GM19035 (cell line): ENCODE results near the gene CACNA1D.
"Not testable (repeated sequence)": the region's sequence is repeated elsewhere in the genome, so short reads cannot be mapped to it uniquely, and the experiment has no call there.

Experiments used
- ATAC-seq: cut with Tn5 transposase; IDR thresholded peaks from one replicate; pipeline ENCODE4 v1.9.1; 2021; ENCODE audit not compliant: unreplicated experiment

Gene CACNA1D

GRCh38 chr3:53646723-53647122, 152.3 kb downstream of the CACNA1D start:
- ATAC-seq, result no peak

- no peak for ATAC-seq
Measured at GRCh38 chr3:53649816-53650215, 155.4 kb downstream of the CACNA1D start.

GRCh38 chr3:53650424-53650823, 156.0 kb downstream of the CACNA1D start:
- ATAC-seq, result peak; percentile 83

GRCh38 chr3:53650928-53651661, 156.7 kb downstream of the CACNA1D start:
- no peak for ATAC-seq

GRCh38 chr3:53651927-53652326, 157.5 kb downstream of the CACNA1D start:
- no peak for ATAC-seq

- ATAC-seq, result no peak
Measured at GRCh38 chr3:53657651-53658050, 163.2 kb downstream of the CACNA1D start.

GRCh38 chr3:53658613-53659193, 164.3 kb downstream of the CACNA1D start:
- no peak for ATAC-seq

- no peak for ATAC-seq
Measured at GRCh38 chr3:53659996-53660395, 165.6 kb downstream of the CACNA1D start.

- no peak for ATAC-seq
Measured at GRCh38 chr3:53661480-53661879, 167.1 kb downstream of the CACNA1D start.

- ATAC-seq, result not testable (repeated sequence)
Measured at GRCh38 chr3:53664812-53665211, 170.4 kb downstream of the CACNA1D start.

- no peak for ATAC-seq
Measured at GRCh38 chr3:53665608-53666425, 171.4 kb downstream of the CACNA1D start.

- ATAC-seq, result no peak
Measured at GRCh38 chr3:53668872-53669271, 174.5 kb downstream of the CACNA1D start.

- ATAC-seq, result no peak
Measured at GRCh38 chr3:53670721-53671120, 176.3 kb downstream of the CACNA1D start.

- no peak for ATAC-seq
Measured at GRCh38 chr3:53671192-53671960, 177.0 kb downstream of the CACNA1D start.

GRCh38 chr3:53671961-53672299, 177.5 kb downstream of the CACNA1D start:
- ATAC-seq, result no peak

GRCh38 chr3:53672981-53673380, 178.6 kb downstream of the CACNA1D start:
- no peak for ATAC-seq

- ATAC-seq, result no peak
Measured at GRCh38 chr3:53673722-53674350, 179.4 kb downstream of the CACNA1D start.

- ATAC-seq, result no peak
Measured at GRCh38 chr3:53674582-53674981, 180.2 kb downstream of the CACNA1D start.

- no peak for ATAC-seq
Measured at GRCh38 chr3:53675022-53675697, 180.7 kb downstream of the CACNA1D start.

- ATAC-seq, result no peak
Measured at GRCh38 chr3:53675942-53676341, 181.5 kb downstream of the CACNA1D start.
